Duodenal mucosa (tissue), 2 donors: ENCODE measurements around the gene HOXD1.
A peak's percentile ranks its signal among the peaks of the same experiment; 100 is the strongest.

Source experiments
- H3K27ac ChIP-seq: one replicate; pipeline ENCODE4 v1.7.0; 2013; ENCODE audit warnings: low read depth, low read length
- H3K27me3 ChIP-seq, 2 donors: one replicate each; pipeline ENCODE4 v1.7.0; 2013; ENCODE audit warnings: low read length in 2 of 2, control low read depth in 1 of 2; ENCODE audit not compliant: insufficient read depth in 2 of 2, control insufficient read depth in 1 of 2
- H3K36me3 ChIP-seq, 2 donors: one replicate each; pipeline ENCODE4 v1.7.0; 2013; ENCODE audit warnings: low read length in 2 of 2, control low read depth in 1 of 2; ENCODE audit not compliant: insufficient read depth in 2 of 2, control insufficient read depth in 1 of 2
- H3K4me1 ChIP-seq, 2 donors: one replicate each; pipeline ENCODE4 v1.7.0; 2013; ENCODE audit warnings: low read length in 2 of 2, control low read depth in 1 of 2; ENCODE audit not compliant: insufficient read depth in 2 of 2, control insufficient read depth in 1 of 2
- H3K4me3 ChIP-seq, 2 donors: one replicate each; pipeline ENCODE4 v1.7.0; 2013; ENCODE audit warnings: low read length in 2 of 2, low read depth in 1 of 2
- H3K9ac ChIP-seq, 2 donors: one replicate each; pipeline ENCODE4 v1.7.0; 2013; ENCODE audit warnings: low read length in 2 of 2, low read depth in 1 of 2
- H3K9me3 ChIP-seq, 2 donors: one replicate each; pipeline ENCODE4 v1.7.0; 2013; ENCODE audit warnings: low read length in 2 of 2, control low read depth in 1 of 2; ENCODE audit not compliant: control insufficient read depth in 1 of 2

HOXD1 gene

GRCh38 chr2:176187899-176188773, at the start of gene HOXD1:
Gene HOXD1, plus strand, starts transcription at chr2:176188668. Its CDS starts 134 bp downstream, at chr2:176188802.
- H3K9me3 ChIP-seq: no peaks in the 10 kb centered on the region
- H3K27ac ChIP-seq: no peak within 1 kb of the TSS
- H3K9ac ChIP-seq: peak within 1 kb of the TSS; percentile 25 to 38
- no peaks in the 10 kb centered on the region for H3K36me3 ChIP-seq
- peaks cover 50 to 80% of the 10 kb centered on the region in 2 donors for H3K27me3 ChIP-seq
- peaks cover 13 to 15% of the 10 kb centered on the region in 2 donors for H3K4me1 ChIP-seq
- H3K4me3 ChIP-seq: peak within 1 kb of the TSS; percentile 63 to 73

GRCh38 chr2:176138923-176139660, 49.4 kb upstream of the HOXD1 start:
- Histone ChIP-seq H3K27ac (peak overlapping the region; percentile 13), H3K9ac (no peak overlapping the region), H3K4me3 (no peak overlapping the region)

GRCh38 chr2:176139661-176140512, 48.6 kb upstream of the HOXD1 start:
- Histone ChIP-seq H3K27me3 (peaks cover 73 to 90% of the 10 kb centered on the region in 2 donors), H3K4me1 (peaks cover 0 to 14% of the 10 kb centered on the region in 2 donors), H3K36me3 (no peaks in the 10 kb centered on the region), H3K9ac (no peak overlapping the region), H3K27ac (no peak overlapping the region), H3K4me3 (peak overlapping the region in 1 of 2 donors; percentile 60), H3K9me3 (no peaks in the 10 kb centered on the region)

More at GRCh38 chr2:176138923-176139660, 49.4 kb upstream of the HOXD1 start:
- Histone ChIP-seq H3K4me1 (peaks cover 0 to 14% of the 10 kb centered on the region in 2 donors), H3K27me3 (peaks cover 78 to 93% of the 10 kb centered on the region in 2 donors), H3K9me3 (no peaks in the 10 kb centered on the region), H3K36me3 (no peaks in the 10 kb centered on the region)

DNA sequence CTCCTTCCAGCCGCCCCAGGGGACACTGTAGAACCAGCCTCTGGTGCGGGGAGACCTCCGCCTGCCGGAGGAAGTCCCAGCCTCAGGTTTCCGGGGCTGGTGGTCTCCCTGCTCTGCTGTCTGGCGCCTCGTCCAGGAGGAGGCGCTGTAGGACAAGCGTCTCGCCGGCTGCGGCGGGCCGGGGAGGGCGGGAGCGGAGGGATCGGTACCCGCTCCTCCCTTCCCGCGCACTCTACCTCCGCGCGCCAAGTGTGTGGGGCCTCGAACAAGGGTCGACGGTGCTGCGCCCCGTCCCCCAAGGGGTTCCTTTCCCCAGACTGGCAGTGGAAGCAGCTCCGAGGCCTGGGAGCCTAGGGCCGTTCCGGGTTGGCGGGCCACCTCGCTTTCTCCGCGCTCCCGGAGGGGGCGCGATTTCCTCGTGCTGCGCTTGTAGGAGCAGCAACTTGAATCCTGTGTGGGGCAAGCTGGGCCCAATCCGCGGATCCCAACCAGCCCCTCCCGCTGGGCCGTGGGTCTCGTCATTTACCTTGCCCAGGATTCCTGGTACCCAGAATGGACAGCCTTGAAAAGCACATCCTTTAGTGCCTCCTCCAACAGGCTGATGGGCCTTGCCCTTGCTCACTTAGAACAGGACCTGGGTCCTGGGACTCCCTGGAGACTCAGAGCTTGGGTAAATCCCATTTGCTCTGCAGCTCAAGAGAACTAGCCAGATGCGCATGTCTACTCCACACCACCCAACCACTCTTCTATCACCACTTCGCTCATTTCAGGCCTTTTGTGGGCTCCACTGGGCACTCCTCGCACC, 47.8 kb upstream of the HOXD1 start:
- no peaks in the 10 kb centered on the region for H3K36me3 ChIP-seq
- H3K4me3 ChIP-seq: peak overlapping the region; percentile 60 to 63
- H3K9me3 ChIP-seq: no peaks in the 10 kb centered on the region
- no peak overlapping the region for H3K9ac ChIP-seq
- H3K27me3 ChIP-seq: peaks cover 73 to 90% of the 10 kb centered on the region in 2 donors
- H3K4me1 ChIP-seq: peaks cover 0 to 14% of the 10 kb centered on the region in 2 donors
- H3K27ac ChIP-seq: no peak overlapping the region

DNA sequence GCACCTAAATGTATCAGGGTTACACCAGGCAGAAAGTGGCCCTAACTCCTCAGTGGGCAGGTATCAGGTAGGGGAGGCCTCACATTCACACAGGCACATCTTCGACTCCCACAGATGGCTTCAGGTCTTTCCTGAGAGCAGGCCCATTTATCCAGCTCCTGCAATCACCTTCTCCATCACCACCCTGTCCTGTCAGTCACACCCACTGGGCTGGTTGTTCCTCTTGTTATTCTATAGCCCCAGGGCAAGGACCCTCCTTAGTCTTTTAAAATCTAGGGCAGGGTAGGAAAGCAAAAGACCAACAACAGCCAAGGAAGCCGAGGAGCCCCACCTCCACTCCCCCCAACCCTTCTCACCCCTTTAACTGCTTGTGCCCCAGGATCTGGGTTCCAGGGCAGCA, 46.2 kb upstream of the HOXD1 start:
- H3K36me3 ChIP-seq: no peaks in the 10 kb centered on the region
- peaks cover 0 to 5% of the 10 kb centered on the region in 2 donors for H3K4me1 ChIP-seq
- peaks cover 72 to 90% of the 10 kb centered on the region in 2 donors for H3K27me3 ChIP-seq
- no peak overlapping the region for H3K9ac ChIP-seq
- no peak overlapping the region for H3K4me3 ChIP-seq
- no peak overlapping the region for H3K27ac ChIP-seq
- no peaks in the 10 kb centered on the region for H3K9me3 ChIP-seq

DNA sequence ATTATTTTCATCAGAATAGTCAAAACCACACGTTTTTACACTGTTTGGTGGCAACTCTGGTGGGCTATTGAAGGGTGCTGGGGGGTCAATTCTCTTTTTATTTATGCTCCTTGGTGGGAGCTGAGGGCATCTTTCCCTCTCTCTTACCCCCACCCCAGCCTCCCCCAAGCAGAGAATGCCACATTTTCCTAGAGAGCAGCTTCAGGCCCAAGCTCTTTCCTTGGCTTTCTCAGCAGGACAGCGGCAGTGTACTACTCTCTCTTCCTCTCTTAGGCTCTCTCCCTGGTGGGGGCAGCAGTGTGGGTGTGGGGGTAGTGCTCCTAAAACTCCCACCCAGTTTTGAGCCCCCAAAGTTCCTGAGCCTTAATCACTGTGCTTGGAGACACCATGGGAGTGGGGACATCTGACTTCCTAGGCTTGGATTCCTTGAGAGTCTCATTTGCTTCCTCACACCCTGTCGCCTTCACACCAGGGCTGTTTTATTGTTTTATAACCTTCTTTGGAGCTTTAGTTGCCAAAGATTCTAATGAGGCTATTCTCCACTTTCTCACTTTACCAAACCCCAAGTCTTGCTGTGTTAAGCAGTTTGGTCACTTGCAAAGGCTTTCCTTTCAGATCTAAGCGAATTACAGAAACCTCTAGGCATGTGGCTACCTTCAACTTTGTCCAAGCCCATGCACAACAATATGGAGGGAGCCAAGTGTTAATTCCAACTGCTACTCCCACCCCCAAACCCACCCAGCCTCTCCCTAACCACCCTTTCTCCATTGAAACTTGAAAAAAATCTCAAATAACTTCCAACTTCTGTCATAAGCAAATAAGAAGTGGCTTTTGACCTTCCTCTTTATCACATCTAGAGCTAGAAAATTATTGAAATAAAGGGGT, 43.1 kb upstream of the HOXD1 start:
- no peaks in the 10 kb centered on the region for H3K9me3 ChIP-seq
- H3K27ac ChIP-seq: no peak overlapping the region
- no peak overlapping the region for H3K9ac ChIP-seq
- H3K4me3 ChIP-seq: no peak overlapping the region
- peaks cover 0 to 5% of the 10 kb centered on the region in 2 donors for H3K4me1 ChIP-seq
- no peaks in the 10 kb centered on the region for H3K36me3 ChIP-seq
- peaks cover 68 to 92% of the 10 kb centered on the region in 2 donors for H3K27me3 ChIP-seq

DNA sequence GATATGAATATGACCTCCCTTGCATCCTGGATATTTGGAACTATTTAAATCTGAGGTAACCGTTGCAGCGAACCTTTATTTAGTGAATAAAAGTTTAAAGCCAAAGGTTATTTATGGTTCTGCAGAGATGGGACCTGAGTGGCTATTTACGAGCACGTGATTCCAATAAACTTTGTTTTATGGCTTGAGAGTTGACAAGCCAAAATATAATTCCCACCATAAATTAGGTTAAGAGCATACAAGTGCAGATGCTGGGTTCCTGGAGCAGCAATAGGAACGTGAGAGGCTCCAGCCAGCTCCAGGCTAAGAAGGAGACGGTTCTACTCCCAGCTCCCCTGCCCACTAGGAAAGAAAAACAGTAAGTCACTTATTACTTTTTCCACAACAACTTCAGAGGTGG, 42.4 kb upstream of the HOXD1 start:
- Histone ChIP-seq H3K27ac (no peak overlapping the region), H3K9ac (no peak overlapping the region), H3K9me3 (no peaks in the 10 kb centered on the region), H3K4me1 (no peaks in the 10 kb centered on the region), H3K4me3 (no peak overlapping the region), H3K27me3 (peaks cover 70 to 94% of the 10 kb centered on the region in 2 donors), H3K36me3 (no peaks in the 10 kb centered on the region)

GRCh38 chr2:176146645-176147044, 41.8 kb upstream of the HOXD1 start:
- H3K9me3 ChIP-seq: no peaks in the 10 kb centered on the region
- no peaks in the 10 kb centered on the region for H3K4me1 ChIP-seq
- no peak overlapping the region for H3K4me3 ChIP-seq
- no peaks in the 10 kb centered on the region for H3K36me3 ChIP-seq
- no peak overlapping the region for H3K27ac ChIP-seq
- no peak overlapping the region for H3K9ac ChIP-seq
- H3K27me3 ChIP-seq: peaks cover 75 to 94% of the 10 kb centered on the region in 2 donors
